Naive B cell (primary cell): ENCODE measurements around the gene ABHD13. TPM values are rescaled to one million over a fixed set of nuclear protein-coding genes. Genes with fewer than 3 reads are reported as not detected.
A peak's percentile ranks its signal among the peaks of the same experiment; 100 is the strongest.

Experiments
- ATAC-seq, 2 donors: fragments of 150-1000 bp; cut with Tn5 transposase; 2 replicates each; pipeline ENCODE4 v1.10.0; 2021; ENCODE audit warnings: low read depth in 2 of 2, mild to moderate bottlenecking in 2 of 2, moderate library complexity in 2 of 2
- DNase-seq: peaks from one replicate; pipeline ENCODE4 v3.0.0; 2022
- H3K27ac Mint-ChIP-seq, 6 donors: one replicate each; pipeline ENCODE4 v1.8.0; 2020 to 2022; ENCODE audit warnings: mild to moderate bottlenecking in 6 of 6, mixed read lengths in 6 of 6, moderate library complexity in 5 of 6, inconsistent platforms in 2 of 6
- H3K27me3 Mint-ChIP-seq, 3 donors: one replicate each; pipeline ENCODE4 v1.8.0; 2021 to 2022; ENCODE audit warnings: mixed read lengths in 3 of 3, mild to moderate bottlenecking in 1 of 3
- H3K36me3 Mint-ChIP-seq, 2 donors: one replicate each; pipeline ENCODE4 v1.8.0; 2020 to 2022; ENCODE audit warnings: mixed read lengths in 2 of 2, inconsistent platforms in 1 of 2, mild to moderate bottlenecking in 1 of 2
- H3K4me1 Mint-ChIP-seq, 3 donors: one replicate each; pipeline ENCODE4 v1.8.0; 2020 to 2022; ENCODE audit warnings: mixed read lengths in 3 of 3, inconsistent platforms in 1 of 3, mild to moderate bottlenecking in 1 of 3, moderate library complexity in 1 of 3
- H3K4me3 Mint-ChIP-seq, 8 donors: one replicate each; pipeline ENCODE4 v1.8.0; 2020 to 2022; ENCODE audit warnings: mild to moderate bottlenecking in 8 of 8, mixed read lengths in 8 of 8, moderate library complexity in 8 of 8, inconsistent platforms in 2 of 8
- H3K9me3 Mint-ChIP-seq, 7 donors: one replicate each; pipeline ENCODE4 v1.8.0; 2020 to 2022; ENCODE audit warnings: mixed read lengths in 7 of 7, mild to moderate bottlenecking in 5 of 7, inconsistent platforms in 2 of 7, moderate library complexity in 1 of 7
- polyA plus RNA-seq, 6 donors: library from polyadenylated mRNA; unstranded; fragments of 300-500 nt; fragmentation: Illumina TruSeq; gene quantifications; one replicate each; pipeline ENCODE4 v1.2.3, GENCODE V29; 2021; ENCODE audit warnings: low read depth in 6 of 6

Gene ABHD13
- polyA plus RNA-seq, 6 donors from 2014 or later: 10.1 to 14.8 (median 12.3) TPM

DNA sequence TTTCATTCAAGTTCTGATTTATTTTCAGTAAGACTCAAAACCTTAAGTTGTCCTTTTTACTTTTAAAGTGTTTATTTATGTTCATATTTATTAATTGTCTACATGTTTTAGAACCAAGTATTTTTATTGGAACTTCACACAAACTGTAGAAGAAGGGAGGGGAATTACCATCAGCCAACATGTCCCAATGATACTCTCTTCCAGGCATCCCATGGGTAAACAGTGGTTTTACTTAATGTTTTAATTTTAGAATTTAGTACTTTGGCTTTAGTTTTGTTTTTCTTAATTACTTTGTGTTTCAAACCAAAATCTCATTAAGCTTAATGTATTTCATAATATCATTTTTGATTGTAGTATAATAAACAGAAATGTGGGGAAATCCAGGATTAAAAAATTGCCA, 56.5 kb downstream of the ABHD13 start:
- DNase-seq: no peak
- no peaks in the 10 kb centered on the region for H3K9me3 Mint-ChIP-seq
- no peak for ATAC-seq
- H3K4me3 Mint-ChIP-seq: no peak overlapping the region
- peaks cover 12 to 24% (median 13%) of the 10 kb centered on the region in 3 donors for H3K4me1 Mint-ChIP-seq
- peaks cover 0 to 10% of the 10 kb centered on the region in 2 donors for H3K36me3 Mint-ChIP-seq
- no peak overlapping the region for H3K27ac Mint-ChIP-seq
- H3K27me3 Mint-ChIP-seq: peaks cover 0 to 3% (median 0%) of the 10 kb centered on the region in 3 donors

DNA sequence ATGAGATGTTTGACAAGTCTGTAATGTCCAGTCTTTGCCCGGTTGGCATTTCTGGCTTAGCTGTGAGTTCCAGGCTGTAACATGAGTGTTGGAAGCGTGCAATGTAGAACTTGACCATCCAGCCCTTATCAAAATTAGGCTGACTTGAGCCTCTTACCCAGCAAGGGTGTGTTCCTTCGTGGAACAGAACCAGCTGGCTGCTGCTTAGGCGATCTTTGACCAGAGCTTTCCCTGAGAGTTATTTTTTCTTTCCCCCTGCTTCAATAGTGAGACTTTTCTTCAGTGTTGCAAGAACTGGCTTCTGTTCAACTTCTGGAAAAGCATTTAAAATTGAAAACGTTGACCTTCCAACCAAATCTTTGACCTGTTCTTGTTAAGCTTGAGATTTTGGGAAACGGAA, 57.9 kb downstream of the ABHD13 start:
- Mint-ChIP-seq H3K4me3 (no peak overlapping the region), H3K27me3 (peaks cover 0 to 3% (median 0%) of the 10 kb centered on the region in 3 donors), H3K4me1 (peaks cover 0 to 11% (median 0%) of the 10 kb centered on the region in 3 donors), H3K36me3 (peaks cover under 1 to 10% of the 10 kb centered on the region in 2 donors), H3K27ac (peak overlapping the region in 1 of 6 donors; percentile 56), H3K9me3 (no peaks in the 10 kb centered on the region)
- ATAC-seq (no peak), DNase-seq (no peak)

DNA sequence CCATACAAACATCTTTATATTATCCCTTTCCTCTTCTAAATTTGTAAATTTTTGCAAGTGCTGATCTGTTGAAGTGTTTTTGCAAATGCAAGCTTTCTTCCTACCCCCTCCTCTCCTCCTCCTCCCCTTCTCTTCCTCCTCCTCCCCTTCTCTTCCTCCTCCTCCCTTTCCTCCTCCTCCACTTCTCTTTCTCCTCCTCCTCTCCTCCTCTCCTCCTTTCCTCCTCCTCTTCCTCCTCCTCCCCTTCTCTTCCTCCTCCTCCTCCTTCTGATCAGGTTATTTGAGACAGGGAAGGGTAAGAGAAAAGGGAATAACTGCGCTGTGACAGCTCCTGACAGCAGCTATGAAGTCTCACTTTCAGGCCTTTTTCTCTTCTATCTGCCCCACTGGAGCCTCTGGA, 60.3 kb downstream of the ABHD13 start:
- DNase-seq: no peak
- Mint-ChIP-seq H3K27me3 (peaks cover 0 to 3% (median 0%) of the 10 kb centered on the region in 3 donors), H3K9me3 (no peaks in the 10 kb centered on the region), H3K36me3 (peaks cover 4 to 10% of the 10 kb centered on the region in 2 donors), H3K4me1 (peaks cover 0 to 3% (median 0%) of the 10 kb centered on the region in 3 donors), H3K27ac (no peak overlapping the region), H3K4me3 (no peak overlapping the region)
- no peak for ATAC-seq

DNA sequence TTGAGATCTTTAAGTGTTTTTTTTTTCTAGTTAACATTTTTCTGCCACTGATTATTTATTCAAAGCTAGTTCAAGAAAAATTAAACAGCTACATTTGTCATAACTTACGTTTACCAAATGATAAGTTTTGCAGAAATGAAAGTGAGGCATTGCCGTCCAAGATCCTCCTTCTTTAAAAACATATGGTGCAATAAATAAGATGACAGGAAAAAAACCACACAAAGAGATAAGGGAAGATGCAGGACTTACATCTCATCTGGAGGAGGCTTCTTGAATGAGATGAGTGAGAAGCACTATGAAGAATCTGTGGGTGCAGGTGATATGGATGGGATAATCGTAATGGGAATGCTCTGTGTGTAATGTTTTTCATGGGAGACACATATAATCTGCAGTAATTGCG, 63.7 kb downstream of the ABHD13 start:
- no peak for ATAC-seq
- H3K36me3 Mint-ChIP-seq: peaks cover 4 to 10% of the 10 kb centered on the region in 2 donors

DNA sequence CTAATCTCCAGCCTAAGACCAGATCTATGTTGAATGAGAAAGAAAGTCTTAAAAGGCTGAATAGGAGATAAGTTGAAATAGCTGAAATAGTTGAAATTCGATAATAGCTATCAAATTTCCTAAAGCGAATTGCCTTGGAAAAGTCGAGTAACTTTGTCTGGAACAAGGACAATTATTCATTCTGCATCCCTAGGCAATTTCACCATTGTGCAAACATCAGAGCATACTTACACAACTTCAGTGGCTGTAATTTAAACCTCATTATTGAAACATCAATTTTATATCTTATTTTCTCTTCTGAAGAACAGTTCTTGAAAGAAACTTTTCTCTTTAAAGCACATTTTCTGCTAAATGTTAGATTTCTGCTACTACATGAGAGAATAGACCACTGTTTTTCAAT, 64.9 kb downstream of the ABHD13 start:
- H3K4me3 Mint-ChIP-seq: no peak overlapping the region
- H3K27me3 Mint-ChIP-seq: peaks cover 0 to 1% (median 0%) of the 10 kb centered on the region in 3 donors
- no peak for ATAC-seq
- peaks cover 0 to 2% (median 0%) of the 10 kb centered on the region in 3 donors for H3K4me1 Mint-ChIP-seq
- no peaks in the 10 kb centered on the region for H3K9me3 Mint-ChIP-seq
- no peak overlapping the region for H3K27ac Mint-ChIP-seq
- H3K36me3 Mint-ChIP-seq: peaks cover 4 to 6% of the 10 kb centered on the region in 2 donors
- no peak for DNase-seq

More for the DNA sequence above, 63.7 kb downstream of the ABHD13 start:
- peaks cover 0 to 3% (median 0%) of the 10 kb centered on the region in 3 donors for H3K27me3 Mint-ChIP-seq
- peaks cover 0 to 3% (median 0%) of the 10 kb centered on the region in 3 donors for H3K4me1 Mint-ChIP-seq
- H3K4me3 Mint-ChIP-seq: no peak overlapping the region
- no peak overlapping the region for H3K27ac Mint-ChIP-seq
- no peaks in the 10 kb centered on the region for H3K9me3 Mint-ChIP-seq
- no peak for DNase-seq

Other genes starting within 250 kb of the ABHD13 start
- gene LIG4, start 2.9 kb upstream of the ABHD13 start, polyA plus RNA-seq: 10 to 100 TPM in 4 of 6 donors, 1 to 10 TPM in 2; 8.7 to 13.2 (median 11.2) TPM
- 10 to 100 TPM in 1 of 6 donors, 1 to 10 TPM in 4, not detected in 1; 3.2 to 20.6 (median 4.6) TPM for gene TNFSF13B, start 51.3 kb downstream of the ABHD13 start, polyA plus RNA-seq